Naive B cell (primary cell): ENCODE results near the gene NELL2. TPM values are rescaled to one million over a fixed set of nuclear protein-coding genes. Genes with fewer than 3 reads are reported as not detected.
"Not testable (repeated sequence)": the region's sequence is repeated elsewhere in the genome, so short reads cannot be mapped to it uniquely, and the experiment has no call there.

Experiments
- ATAC-seq, 2 donors: fragments of 150-1000 bp; cut with Tn5 transposase; 2 replicates each; pipeline ENCODE4 v1.10.0; 2021; ENCODE audit warnings: low read depth in 2 of 2, mild to moderate bottlenecking in 2 of 2, moderate library complexity in 2 of 2
- DNase-seq: peaks from one replicate; pipeline ENCODE4 v3.0.0; 2022
- H3K27ac Mint-ChIP-seq, 6 donors: one replicate each; pipeline ENCODE4 v1.8.0; 2020 to 2022; ENCODE audit warnings: mild to moderate bottlenecking in 6 of 6, mixed read lengths in 6 of 6, moderate library complexity in 5 of 6, inconsistent platforms in 2 of 6
- H3K27me3 Mint-ChIP-seq, 3 donors: one replicate each; pipeline ENCODE4 v1.8.0; 2021 to 2022; ENCODE audit warnings: mixed read lengths in 3 of 3, mild to moderate bottlenecking in 1 of 3
- H3K36me3 Mint-ChIP-seq, 2 donors: one replicate each; pipeline ENCODE4 v1.8.0; 2020 to 2022; ENCODE audit warnings: mixed read lengths in 2 of 2, inconsistent platforms in 1 of 2, mild to moderate bottlenecking in 1 of 2
- H3K4me1 Mint-ChIP-seq, 3 donors: one replicate each; pipeline ENCODE4 v1.8.0; 2020 to 2022; ENCODE audit warnings: mixed read lengths in 3 of 3, inconsistent platforms in 1 of 3, mild to moderate bottlenecking in 1 of 3, moderate library complexity in 1 of 3
- H3K4me3 Mint-ChIP-seq, 8 donors: one replicate each; pipeline ENCODE4 v1.8.0; 2020 to 2022; ENCODE audit warnings: mild to moderate bottlenecking in 8 of 8, mixed read lengths in 8 of 8, moderate library complexity in 8 of 8, inconsistent platforms in 2 of 8
- H3K9me3 Mint-ChIP-seq, 7 donors: one replicate each; pipeline ENCODE4 v1.8.0; 2020 to 2022; ENCODE audit warnings: mixed read lengths in 7 of 7, mild to moderate bottlenecking in 5 of 7, inconsistent platforms in 2 of 7, moderate library complexity in 1 of 7
- polyA plus RNA-seq, 6 donors: library from polyadenylated mRNA; unstranded; fragments of 300-500 nt; fragmentation: Illumina TruSeq; gene quantifications; one replicate each; pipeline ENCODE4 v1.2.3, GENCODE V29; 2021; ENCODE audit warnings: low read depth in 6 of 6

Gene NELL2
- polyA plus RNA-seq, 6 donors from 2014 or later: 0.23 to 0.86 (median 0.43) TPM

DNA sequence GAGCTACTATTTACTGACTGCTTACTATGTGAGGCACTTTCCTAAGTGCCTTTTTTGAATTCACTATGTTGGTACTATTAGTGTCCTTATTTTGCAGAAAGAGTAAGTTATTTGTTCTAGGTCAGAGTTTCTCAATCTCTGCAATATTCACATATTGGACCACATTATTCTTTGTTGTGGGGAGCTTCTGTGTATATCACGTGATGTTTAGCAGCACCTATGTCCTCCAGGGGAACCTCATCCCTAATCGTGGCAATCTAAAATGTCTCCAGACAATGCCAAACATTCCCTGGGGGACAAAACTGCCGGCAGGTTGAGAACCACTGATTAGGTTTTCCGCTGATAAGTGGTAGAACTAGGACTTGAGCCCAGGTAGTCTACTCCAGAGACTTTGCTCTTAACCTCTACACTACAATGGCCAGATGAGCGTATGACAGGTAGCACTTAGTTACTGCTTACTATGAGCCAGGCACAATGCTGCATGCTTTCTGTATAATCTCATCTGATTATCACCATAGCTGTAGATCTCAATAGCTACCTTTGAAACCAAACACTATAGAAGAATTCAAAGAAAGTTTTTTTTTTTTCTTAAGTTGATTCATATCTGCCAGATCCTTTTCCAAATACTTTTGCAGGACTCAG lies 38.9 kb downstream of the NELL2 start:
- H3K27ac Mint-ChIP-seq: no peak overlapping the region
- no peaks in the 10 kb centered on the region for H3K27me3 Mint-ChIP-seq
- no peak overlapping the region for H3K4me3 Mint-ChIP-seq
- ATAC-seq (no peak), DNase-seq (no peak)
- no peaks in the 10 kb centered on the region for H3K36me3 Mint-ChIP-seq
- H3K4me1 Mint-ChIP-seq: no peaks in the 10 kb centered on the region
- peaks cover 0 to 2% (median 0%) of the 10 kb centered on the region in 7 donors for H3K9me3 Mint-ChIP-seq

DNA sequence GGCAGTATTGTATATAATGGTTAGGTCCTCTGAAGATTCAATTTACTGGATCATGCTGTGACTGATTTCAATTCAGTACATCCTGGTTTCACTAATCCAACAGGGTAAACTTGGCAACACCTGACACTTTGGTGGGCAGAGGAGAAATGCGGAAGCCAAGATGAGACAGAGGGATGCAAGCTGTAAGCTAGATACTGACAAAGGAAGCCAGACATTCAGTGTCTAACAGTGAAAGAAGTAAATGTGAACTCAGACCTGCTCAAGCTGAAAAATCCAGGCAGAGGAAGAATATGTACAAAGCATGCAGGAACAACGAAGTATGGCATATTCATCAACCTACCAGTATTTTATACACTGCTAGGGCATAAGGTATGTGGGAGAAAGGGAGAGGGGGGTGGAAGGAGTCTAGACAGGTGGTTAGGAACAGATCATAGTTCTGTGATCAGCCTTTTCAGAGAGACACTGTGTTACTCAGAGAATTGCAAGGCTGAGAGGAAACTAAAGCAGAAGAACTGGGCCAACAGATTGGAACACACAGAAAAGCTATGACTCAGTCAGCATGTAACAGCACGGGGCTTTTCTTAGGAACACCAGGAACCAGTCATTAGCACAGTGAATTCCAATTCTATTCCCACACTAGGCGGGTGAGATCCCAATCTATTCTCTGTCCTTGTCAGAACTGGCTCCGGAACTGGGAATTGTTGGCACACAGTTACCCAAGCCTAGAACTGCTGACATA lies 40.3 kb downstream of the NELL2 start:
- no peak for DNase-seq
- Mint-ChIP-seq H3K27ac (no peak overlapping the region), H3K4me3 (no peak overlapping the region)

GRCh38 chr12:44834996-44835395 lies 41.1 kb downstream of the NELL2 start:
- DNase-seq, H3K36me3 Mint-ChIP-seq, H3K9me3 Mint-ChIP-seq, ATAC-seq, H3K27me3 Mint-ChIP-seq, H3K4me3 Mint-ChIP-seq, H3K27ac Mint-ChIP-seq, H3K4me1 Mint-ChIP-seq: not testable (repeated sequence)

More for the DNA sequence above, 40.3 kb downstream of the NELL2 start:
- H3K4me1 Mint-ChIP-seq: no peaks in the 10 kb centered on the region
- no peaks in the 10 kb centered on the region for H3K9me3 Mint-ChIP-seq
- H3K36me3 Mint-ChIP-seq: no peaks in the 10 kb centered on the region
- ATAC-seq: no peak
- no peaks in the 10 kb centered on the region for H3K27me3 Mint-ChIP-seq

- Mint-ChIP-seq H3K36me3 (no peaks in the 10 kb centered on the region), H3K4me3 (no peak overlapping the region), H3K4me1 (no peaks in the 10 kb centered on the region), H3K9me3 (no peaks in the 10 kb centered on the region), H3K27me3 (no peaks in the 10 kb centered on the region), H3K27ac (no peak overlapping the region)
- DNase-seq (no peak), ATAC-seq (no peak)
These were observed 42.6 kb downstream of the NELL2 start for GRCh38 chr12:44833561-44833960.

GRCh38 chr12:44830566-44831055 lies 45.5 kb downstream of the NELL2 start:
- ATAC-seq: no peak
- Mint-ChIP-seq H3K9me3 (no peaks in the 10 kb centered on the region), H3K27ac (no peak overlapping the region), H3K27me3 (no peaks in the 10 kb centered on the region), H3K4me3 (no peak overlapping the region), H3K36me3 (no peaks in the 10 kb centered on the region), H3K4me1 (no peaks in the 10 kb centered on the region)
- DNase-seq: no peak

- Mint-ChIP-seq H3K27me3 (no peaks in the 10 kb centered on the region), H3K36me3 (no peaks in the 10 kb centered on the region), H3K4me1 (no peaks in the 10 kb centered on the region), H3K27ac (no peak overlapping the region), H3K9me3 (no peaks in the 10 kb centered on the region), H3K4me3 (no peak overlapping the region)
- DNase-seq: no peak
- ATAC-seq: no peak
These were observed 47.1 kb downstream of the NELL2 start for GRCh38 chr12:44829045-44829444.

- Mint-ChIP-seq H3K9me3 (no peaks in the 10 kb centered on the region), H3K27me3 (no peaks in the 10 kb centered on the region), H3K36me3 (no peaks in the 10 kb centered on the region), H3K4me3 (no peak overlapping the region), H3K4me1 (no peaks in the 10 kb centered on the region), H3K27ac (no peak overlapping the region)
- ATAC-seq (no peak), DNase-seq (no peak)
These were observed 48.2 kb downstream of the NELL2 start for GRCh38 chr12:44827832-44828438.

- H3K9me3 Mint-ChIP-seq, H3K27me3 Mint-ChIP-seq, H3K36me3 Mint-ChIP-seq, H3K4me3 Mint-ChIP-seq, DNase-seq, H3K27ac Mint-ChIP-seq, ATAC-seq, H3K4me1 Mint-ChIP-seq: not testable (repeated sequence)
These were observed 54.4 kb downstream of the NELL2 start for GRCh38 chr12:44821702-44822101.

GRCh38 chr12:44819884-44820283 lies 56.2 kb downstream of the NELL2 start:
- Mint-ChIP-seq H3K4me1 (no peaks in the 10 kb centered on the region), H3K9me3 (peaks cover 0 to 2% (median 0%) of the 10 kb centered on the region in 7 donors), H3K4me3 (no peak overlapping the region), H3K27me3 (peaks cover 0 to 4% (median 0%) of the 10 kb centered on the region in 3 donors), H3K27ac (no peak overlapping the region), H3K36me3 (no peaks in the 10 kb centered on the region)
- ATAC-seq: no peak
- no peak for DNase-seq

DNA sequence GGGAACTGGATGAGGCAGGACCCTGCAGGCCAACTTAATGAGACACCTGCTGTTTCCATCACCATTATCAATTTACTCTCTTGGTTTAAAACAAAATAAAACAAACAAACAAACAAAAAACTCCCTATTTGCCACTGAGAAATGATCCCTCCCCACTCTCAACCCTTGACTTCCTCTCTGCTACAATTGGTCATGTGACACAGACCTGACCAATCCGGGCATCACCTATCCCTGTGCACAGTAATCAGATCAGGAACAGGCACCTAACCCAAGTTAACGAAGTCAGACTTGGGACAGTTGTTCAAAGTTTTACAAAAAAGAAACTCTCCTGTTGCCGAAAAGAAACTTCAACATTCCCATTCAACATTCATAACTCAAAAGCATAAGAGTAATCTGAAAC lies 58.4 kb downstream of the NELL2 start:
- H3K27ac Mint-ChIP-seq: no peak overlapping the region
- peaks cover 0 to 4% (median 0%) of the 10 kb centered on the region in 3 donors for H3K27me3 Mint-ChIP-seq
- no peak overlapping the region for H3K4me3 Mint-ChIP-seq
- peaks cover 0 to 2% (median 0%) of the 10 kb centered on the region in 7 donors for H3K9me3 Mint-ChIP-seq
- no peaks in the 10 kb centered on the region for H3K4me1 Mint-ChIP-seq
- H3K36me3 Mint-ChIP-seq: no peaks in the 10 kb centered on the region
- ATAC-seq (no peak), DNase-seq (no peak)

GRCh38 chr12:44816446-44817017 lies 59.6 kb downstream of the NELL2 start:
- H3K4me1 Mint-ChIP-seq: no peaks in the 10 kb centered on the region
- H3K4me3 Mint-ChIP-seq: no peak overlapping the region
- H3K27me3 Mint-ChIP-seq: peaks cover 0 to 4% (median 0%) of the 10 kb centered on the region in 3 donors
- ATAC-seq (no peak), DNase-seq (no peak)
- no peaks in the 10 kb centered on the region for H3K36me3 Mint-ChIP-seq
- peaks cover 0 to 2% (median 0%) of the 10 kb centered on the region in 7 donors for H3K9me3 Mint-ChIP-seq
- H3K27ac Mint-ChIP-seq: no peak overlapping the region

- H3K27ac Mint-ChIP-seq: no peak overlapping the region
- H3K4me3 Mint-ChIP-seq: no peak overlapping the region
- peaks cover 0 to 2% (median 0%) of the 10 kb centered on the region in 7 donors for H3K9me3 Mint-ChIP-seq
- H3K4me1 Mint-ChIP-seq: no peaks in the 10 kb centered on the region
- no peaks in the 10 kb centered on the region for H3K36me3 Mint-ChIP-seq
- no peak for ATAC-seq
- DNase-seq: no peak
- no peaks in the 10 kb centered on the region for H3K27me3 Mint-ChIP-seq
These were observed 64.1 kb downstream of the NELL2 start for GRCh38 chr12:44812062-44812461.

DNA sequence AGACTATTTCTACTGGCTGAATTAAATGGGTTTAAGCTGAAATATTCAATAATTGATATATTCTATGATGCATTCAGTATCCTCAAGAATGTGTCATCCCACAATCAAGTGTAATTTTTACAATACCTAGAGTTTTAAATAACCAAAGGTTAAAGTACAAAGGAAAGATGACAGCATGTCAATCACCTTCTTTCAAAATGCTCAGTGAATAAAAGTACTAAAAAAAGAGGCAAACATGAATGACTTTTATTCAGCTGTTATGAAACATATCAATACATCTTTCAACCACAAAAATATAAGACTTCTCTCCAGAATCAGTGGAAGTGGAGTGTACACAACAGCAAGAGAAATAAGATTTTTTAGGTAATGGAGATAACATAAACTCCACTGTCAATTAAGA lies 72.0 kb downstream of the NELL2 start:
- no peaks in the 10 kb centered on the region for H3K9me3 Mint-ChIP-seq
- no peak for ATAC-seq
- H3K4me3 Mint-ChIP-seq: no peak overlapping the region
- H3K36me3 Mint-ChIP-seq: no peaks in the 10 kb centered on the region
- H3K27me3 Mint-ChIP-seq: peaks cover 0 to 5% (median 0%) of the 10 kb centered on the region in 3 donors
- no peak for DNase-seq
- no peak overlapping the region for H3K27ac Mint-ChIP-seq
- H3K4me1 Mint-ChIP-seq: no peaks in the 10 kb centered on the region
